ENCODE data around the gene ETFBKMT. TPM values are rescaled to one million over a fixed set of nuclear protein-coding genes. Genes with fewer than 3 reads are reported as not detected.
"Not testable (repeated sequence)": the region's sequence is repeated elsewhere in the genome, so short reads cannot be mapped to it uniquely, and the experiment has no call there.

The ETFBKMT gene
- total and polyA plus RNA-seq, 8 donors: 3.4 to 4.8 (median 3.8) TPM

DNA sequence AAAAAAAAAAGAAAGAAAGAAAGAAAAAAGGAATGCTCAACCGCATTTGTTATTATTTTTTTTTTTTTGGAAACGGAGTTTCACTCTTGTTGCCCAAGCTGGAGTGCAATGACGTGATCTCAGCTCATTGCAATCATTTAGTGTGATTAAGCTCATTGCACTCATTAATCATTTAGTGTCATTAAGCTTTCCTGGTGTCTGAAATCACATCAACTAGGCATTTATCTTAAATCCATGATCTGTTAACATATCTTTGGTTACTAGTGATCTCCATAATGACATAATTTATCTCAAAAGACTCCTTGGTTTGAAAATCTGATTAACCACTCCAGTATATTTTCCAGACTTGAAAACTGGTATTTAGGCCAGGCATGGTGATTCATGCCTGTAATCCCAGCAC lies 26.3 kb downstream of the ETFBKMT start:
- ATAC-seq: no peak
- H3K27me3 ChIP-seq: no peaks in the 10 kb centered on the region
- TF ChIP-seq, protein P1, sequence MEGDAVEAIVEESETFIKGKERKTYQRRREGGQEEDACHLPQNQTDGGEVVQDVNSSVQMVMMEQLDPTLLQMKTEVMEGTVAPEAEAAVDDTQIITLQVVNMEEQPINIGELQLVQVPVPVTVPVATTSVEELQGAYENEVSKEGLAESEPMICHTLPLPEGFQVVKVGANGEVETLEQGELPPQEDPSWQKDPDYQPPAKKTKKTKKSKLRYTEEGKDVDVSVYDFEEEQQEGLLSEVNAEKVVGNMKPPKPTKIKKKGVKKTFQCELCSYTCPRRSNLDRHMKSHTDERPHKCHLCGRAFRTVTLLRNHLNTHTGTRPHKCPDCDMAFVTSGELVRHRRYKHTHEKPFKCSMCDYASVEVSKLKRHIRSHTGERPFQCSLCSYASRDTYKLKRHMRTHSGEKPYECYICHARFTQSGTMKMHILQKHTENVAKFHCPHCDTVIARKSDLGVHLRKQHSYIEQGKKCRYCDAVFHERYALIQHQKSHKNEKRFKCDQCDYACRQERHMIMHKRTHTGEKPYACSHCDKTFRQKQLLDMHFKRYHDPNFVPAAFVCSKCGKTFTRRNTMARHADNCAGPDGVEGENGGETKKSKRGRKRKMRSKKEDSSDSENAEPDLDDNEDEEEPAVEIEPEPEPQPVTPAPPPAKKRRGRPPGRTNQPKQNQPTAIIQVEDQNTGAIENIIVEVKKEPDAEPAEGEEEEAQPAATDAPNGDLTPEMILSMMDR (IDR thresholded peaks at IDR 0.05): no peak
- no peak overlapping the region for H3K27ac ChIP-seq
- peaks cover 0 to 29% of the 10 kb centered on the region in 2 donors for H3K9me3 ChIP-seq
- no peak for DNase-seq
- peaks cover 0 to 29% of the 10 kb centered on the region in 2 donors for H3K4me1 ChIP-seq
- H3K4me3 ChIP-seq: no peak overlapping the region
- intact Hi-C loops (cut with DNase I): no loop called here
- peaks cover 0 to 51% of the 10 kb centered on the region in 2 donors for H3K36me3 ChIP-seq

DNA sequence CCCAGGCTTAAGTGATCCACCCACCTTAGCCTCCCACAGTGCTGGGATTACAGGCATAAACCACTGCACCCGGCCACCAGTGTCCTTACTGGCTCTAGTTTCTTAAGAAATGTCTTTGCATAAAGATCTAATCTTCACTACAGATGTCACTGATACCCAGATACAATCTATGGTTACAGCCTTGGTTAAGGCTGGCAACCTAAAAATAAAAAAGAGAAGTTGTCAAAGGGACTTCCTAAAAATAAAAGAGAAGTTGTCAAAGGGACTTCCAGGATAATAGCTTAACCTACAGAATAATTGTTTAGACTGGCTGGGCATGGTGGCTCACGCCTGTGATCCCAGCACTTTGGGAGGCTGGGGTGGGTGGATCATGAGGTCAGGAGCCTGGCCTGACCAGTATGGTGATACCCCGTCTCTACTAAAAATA lies 27.6 kb downstream of the ETFBKMT start:
- DNase-seq: peak in 1 of 4 donors; percentile 39
- no peaks in the 10 kb centered on the region for H3K27me3 ChIP-seq
- intact Hi-C loops (cut with DNase I): no loop called here
- H3K36me3 ChIP-seq: peaks cover 0 to 52% of the 10 kb centered on the region in 2 donors
- H3K27ac ChIP-seq: peak overlapping the region in 1 of 2 donors; percentile 85
- H3K4me3 ChIP-seq: no peak overlapping the region
- peak; percentile 60 for ATAC-seq
- TF ChIP-seq, protein P1 (IDR thresholded peaks at IDR 0.05): no peak
- H3K9me3 ChIP-seq: peaks cover 0 to 29% of the 10 kb centered on the region in 2 donors
- H3K4me1 ChIP-seq: peaks cover 0 to 26% of the 10 kb centered on the region in 2 donors

DNA sequence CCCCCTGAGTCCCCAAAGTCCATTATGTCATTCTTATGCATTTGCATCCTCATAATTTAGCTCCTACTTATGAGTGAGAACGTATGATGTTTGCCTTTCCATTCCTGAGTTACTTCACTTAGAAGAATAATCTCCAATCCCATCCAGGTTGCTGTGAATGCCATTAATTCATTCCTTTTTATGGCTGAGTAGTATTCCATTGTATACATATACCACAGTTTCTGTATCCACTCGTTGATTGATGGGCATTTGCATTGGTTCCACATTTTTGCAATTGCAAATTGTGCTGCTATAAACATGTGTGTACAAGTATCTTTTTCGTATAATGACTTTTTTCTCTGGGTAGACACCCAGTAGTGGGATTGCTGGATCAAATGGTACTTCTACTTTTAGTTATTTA lies 30.4 kb downstream of the ETFBKMT start:
- ATAC-seq; H3K9me3 ChIP-seq; H3K4me3 ChIP-seq; intact Hi-C loops (cut with DNase I); H3K27ac ChIP-seq; H3K27me3 ChIP-seq; DNase-seq: not testable (repeated sequence)
- peaks cover 0 to 51% of the 10 kb centered on the region in 2 donors for H3K36me3 ChIP-seq
- peaks cover 0 to 21% of the 10 kb centered on the region in 2 donors for H3K4me1 ChIP-seq

DNA sequence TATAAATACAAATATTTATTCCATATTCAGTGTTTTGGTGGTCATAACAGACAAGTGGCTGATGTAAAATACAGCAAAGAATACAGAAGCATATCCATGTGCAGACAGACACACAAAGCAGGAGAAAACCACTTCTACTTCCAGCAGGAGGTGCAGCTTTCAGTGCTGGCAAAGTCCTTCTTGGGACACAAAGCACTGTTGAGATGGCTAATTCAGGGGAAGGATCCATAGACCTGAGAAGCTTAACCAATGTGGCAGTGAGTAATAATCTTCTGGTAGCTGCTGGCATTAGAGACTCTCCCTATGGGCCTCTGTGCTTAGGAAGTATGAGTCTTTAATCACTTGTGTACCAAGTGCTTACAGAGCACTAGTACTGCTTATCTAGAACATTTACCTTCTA lies 42.6 kb downstream of the ETFBKMT start:
- TF ChIP-seq, protein P1 (IDR thresholded peaks at IDR 0.05): no peak
- H3K4me3 ChIP-seq: no peak overlapping the region
- no peak overlapping the region for H3K27ac ChIP-seq
- no peak for DNase-seq
- ATAC-seq: no peak
- intact Hi-C loops (cut with DNase I): no loop called here
- no peaks in the 10 kb centered on the region for H3K27me3 ChIP-seq
- H3K36me3 ChIP-seq: peaks cover 0 to 23% of the 10 kb centered on the region in 2 donors
- no peaks in the 10 kb centered on the region for H3K4me1 ChIP-seq
- no peaks in the 10 kb centered on the region for H3K9me3 ChIP-seq

DNA sequence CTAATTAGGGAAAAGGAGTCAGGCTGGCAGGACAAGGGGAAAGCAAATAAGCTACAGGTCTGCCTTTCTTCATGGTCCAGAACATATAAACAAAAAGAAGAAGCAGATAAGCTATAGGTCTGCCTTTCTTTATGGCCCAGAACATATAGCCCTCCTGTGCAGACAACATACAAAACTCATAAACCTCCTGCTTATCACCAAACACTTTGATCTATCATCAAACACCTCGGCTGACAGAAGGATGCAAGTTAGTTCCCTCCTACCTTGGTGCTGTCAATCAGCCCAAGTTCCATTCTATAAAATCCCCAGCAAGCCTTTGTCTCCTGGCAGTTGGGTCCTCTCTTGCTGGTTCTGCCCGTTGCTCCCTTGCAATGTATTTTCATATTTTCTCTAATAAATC lies 46.1 kb downstream of the ETFBKMT start:
- TF ChIP-seq, protein P1 (IDR thresholded peaks at IDR 0.05): no peak
- Histone ChIP-seq H3K4me1 (no peaks in the 10 kb centered on the region), H3K4me3 (no peak overlapping the region), H3K27ac (no peak overlapping the region), H3K27me3 (no peaks in the 10 kb centered on the region), H3K36me3 (peaks cover 0 to 33% of the 10 kb centered on the region in 2 donors), H3K9me3 (peaks cover 0 to 26% of the 10 kb centered on the region in 2 donors)
- ATAC-seq: no peak
- intact Hi-C loops (cut with DNase I): no loop called here
- no peak for DNase-seq

DNA sequence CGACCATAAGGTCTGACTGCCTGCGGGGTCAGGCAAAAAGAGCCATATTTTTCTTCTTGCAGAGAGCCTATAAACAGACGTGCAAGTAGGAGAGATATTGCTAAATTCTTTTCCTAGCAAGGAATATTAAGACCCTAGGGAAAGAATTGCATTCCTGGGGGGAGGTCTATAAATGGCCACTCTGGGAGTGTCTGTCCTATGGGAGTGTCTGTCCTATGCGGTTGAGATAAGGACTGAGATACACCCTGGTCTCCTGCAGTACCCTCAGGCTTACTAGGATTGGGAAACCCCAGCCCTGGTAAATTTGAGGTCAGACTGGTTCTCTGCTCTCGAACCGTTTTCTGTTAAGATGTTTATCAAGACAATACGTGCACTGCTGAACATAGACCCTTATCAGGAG lies 48.6 kb downstream of the ETFBKMT start:
- DNase-seq; H3K27ac ChIP-seq; H3K27me3 ChIP-seq; H3K4me1 ChIP-seq; intact Hi-C loops (cut with DNase I); ATAC-seq; H3K4me3 ChIP-seq: not testable (repeated sequence)
- Histone ChIP-seq H3K36me3 (peaks cover 0 to 25% of the 10 kb centered on the region in 2 donors), H3K9me3 (peaks cover 0 to 26% of the 10 kb centered on the region in 2 donors)
